Kidney glomerular epithelial cell (primary cell): ENCODE data around the gene ABHD1.

Source experiments
- DNase-seq: peaks from one replicate; lab custom pipeline; 2025; lab: John Stamatoyannopoulos, UW

ABHD1 gene

GRCh38 chr2:27135478-27135955 lies 11.9 kb downstream of the ABHD1 start:
- no peak for DNase-seq

GRCh38 chr2:27136751-27137150 lies 13.1 kb downstream of the ABHD1 start:
- no peak for DNase-seq

GRCh38 chr2:27137322-27137935 lies 13.8 kb downstream of the ABHD1 start:
- DNase-seq = no peak

- DNase-seq = no peak
Measured at GRCh38 chr2:27138111-27138510, 14.5 kb downstream of the ABHD1 start.

- DNase-seq = no peak
Measured at GRCh38 chr2:27139310-27139709, 15.7 kb downstream of the ABHD1 start, which contains the start of gene PRR30. Gene PRR30, minus strand, starts transcription at chr2:27139410. Its CDS starts 1,081 bp downstream, at chr2:27138329.

- no peak for DNase-seq
Measured at GRCh38 chr2:27143285-27143684, 19.7 kb downstream of the ABHD1 start.

GRCh38 chr2:27145682-27146081 lies 22.1 kb downstream of the ABHD1 start:
- DNase-seq = no peak

- no peak for DNase-seq
Measured at GRCh38 chr2:27147935-27148334, 24.3 kb downstream of the ABHD1 start.

GRCh38 chr2:27148801-27149439 lies 25.3 kb downstream of the ABHD1 start, which contains the start of gene TCF23:
Gene TCF23, plus strand, starts transcription at chr2:27149004. Its CDS starts 130 bp downstream, at chr2:27149134.
- DNase-seq = no peak

- no peak for DNase-seq
Measured at GRCh38 chr2:27149570-27150405, 26.2 kb downstream of the ABHD1 start.

GRCh38 chr2:27150639-27151230 lies 27.1 kb downstream of the ABHD1 start:
- DNase-seq = no peak

GRCh38 chr2:27152102-27152795 lies 28.6 kb downstream of the ABHD1 start:
- DNase-seq = no peak

- no peak for DNase-seq
Measured at GRCh38 chr2:27152796-27153464, 29.3 kb downstream of the ABHD1 start.

GRCh38 chr2:27154488-27154887 lies 30.9 kb downstream of the ABHD1 start:
- DNase-seq = no peak

- DNase-seq = no peak
Measured at GRCh38 chr2:27155069-27155520, 31.5 kb downstream of the ABHD1 start.

GRCh38 chr2:27158468-27158867 lies 34.9 kb downstream of the ABHD1 start:
- no peak for DNase-seq

GRCh38 chr2:27159271-27159670 lies 35.7 kb downstream of the ABHD1 start:
- DNase-seq = no peak

- DNase-seq = no peak
Measured at GRCh38 chr2:27160191-27160590, 36.6 kb downstream of the ABHD1 start.

GRCh38 chr2:27162151-27163121 lies 38.8 kb downstream of the ABHD1 start:
- DNase-seq = no peak
